ENCODE data around the gene SLC17A7. TPM values are rescaled to one million over a fixed set of nuclear protein-coding genes. Genes with fewer than 3 reads are reported as not detected.

SLC17A7 gene
- total and polyA plus RNA-seq, 9 of the 15 experiments (the other 6 are each of a cell fraction or from before 2014, with no cell fraction given): 1.1 to 15.7 (median 2.4) TPM

GRCh38 chr19:49407482-49408015 lies 33.8 kb downstream of the SLC17A7 start:
- ChIA-PET CTCF (ENCODE audit: low intra/inter-chr PET ratio) (interaction anchor here (0.5 kb wide), 1 partner anchor 10 kb away, joined by 3 read pairs; no protein-coding TSS in a partner anchor), POLR2A (interaction anchor here (0.8 to 2.1 kb wide), 3 partner anchors 10 to 22 kb away, joined by 3 to 14 read pairs (median 8); no protein-coding TSS in a partner anchor)
- Histone ChIP-seq H3K9me3 (replicated peaks; ENCODE audit: control insufficient read depth, insufficient read depth, low read depth, low read length) (no peaks in the 10 kb centered on the region), H3K27me3 (ENCODE audit: control insufficient read depth in 2 of 2, insufficient read depth in 2 of 2, low read length in 2 of 2) (no peaks in the 10 kb centered on the region), H3K79me2 (ENCODE audit: control insufficient read depth, insufficient read depth, low read length) (no peaks in the 10 kb centered on the region), H3K4me3 (no peak overlapping the region), H3K36me3 (ENCODE audit: control insufficient read depth, insufficient read depth, low read length) (no peaks in the 10 kb centered on the region), H3K9ac (ENCODE audit: insufficient read depth in 1 of 2, low read depth in 2 of 2, low read length in 2 of 2) (no peak overlapping the region), H4K20me1 (replicated peaks; ENCODE audit: control insufficient read depth, insufficient read depth, low read length) (no peaks in the 10 kb centered on the region), H3K4me2 (ENCODE audit: insufficient read depth, low read length) (no peak overlapping the region), H3K27ac (ENCODE audit: extremely low read depth, low read depth, low read length) (no peak overlapping the region), H3K4me1 (replicated peaks in 1 of 2; ENCODE audit: control insufficient read depth in 2 of 2, insufficient read depth in 2 of 2, low read length in 2 of 2) (peaks cover 33 to 35% of the 10 kb centered on the region in 2 experiments), H2AFZ (ENCODE audit: low read depth, low read length) (no peak overlapping the region), H3K9me1 (ENCODE audit: control insufficient read depth, insufficient read depth, low read length) (no peaks in the 10 kb centered on the region)
- ATAC-seq (no peak), FAIRE-seq (no peak), DNase-seq (ENCODE audit: extremely low read depth in 1 of 4, low spot score in 3 of 4) (no peak)
- WGBS (ENCODE audit: insufficient coverage, low coverage, missing lambda C conversion rate): 66% methylated on average over 12 of the region's 16 CpGs
- intact Hi-C loops (cut with micrococcal nuclease) (no loop called here), in situ Hi-C loops (cut with MboI) (no loop called here)
- BruUV-seq (replicated peaks): no TSS peak
- TF ChIP-seq ATF7 (IDR thresholded peaks at IDR 0.05) (no peak), ZNF175 (CRISPR knock-in tag; IDR thresholded peaks at IDR 0.05; ENCODE audit: low read depth) (no peak), ZNF124 (CRISPR knock-in tag; IDR thresholded peaks at IDR 0.05) (no peak), THAP12 (CRISPR knock-in tag; IDR thresholded peaks at IDR 0.05) (no peak), SMAD1 (IDR thresholded peaks at IDR 0.05; ENCODE audit: low read depth, low read length, partially characterized antibody) (no peak), ZNF830 (CRISPR knock-in tag; IDR thresholded peaks at IDR 0.05) (no peak), USF2 (CRISPR knock-in tag; IDR thresholded peaks at IDR 0.05) (no peak)
